Umbilical cord (tissue), 2 donors: ENCODE measurements around the gene ANXA5. TPM values are rescaled to one million over a fixed set of nuclear protein-coding genes. Genes with fewer than 3 reads are reported as not detected.

ENCODE experiments used
- DNase-seq: peaks from one replicate; pipeline ENCODE4 v3.0.0-alpha.2; 2015; ENCODE audit warnings: low spot score
- total RNA-seq: library from RNA; depleted of rRNA; stranded (reverse); fragments of >200 nt; gene quantifications from one replicate; pipeline ENCODE4 v1.2.3, GENCODE V29; 2014; ENCODE audit warnings: low replicate concordance; ENCODE audit not compliant: insufficient read depth

ANXA5 gene
- total RNA-seq, 1 donor from 2014 or later, result 490 TPM

DNA sequence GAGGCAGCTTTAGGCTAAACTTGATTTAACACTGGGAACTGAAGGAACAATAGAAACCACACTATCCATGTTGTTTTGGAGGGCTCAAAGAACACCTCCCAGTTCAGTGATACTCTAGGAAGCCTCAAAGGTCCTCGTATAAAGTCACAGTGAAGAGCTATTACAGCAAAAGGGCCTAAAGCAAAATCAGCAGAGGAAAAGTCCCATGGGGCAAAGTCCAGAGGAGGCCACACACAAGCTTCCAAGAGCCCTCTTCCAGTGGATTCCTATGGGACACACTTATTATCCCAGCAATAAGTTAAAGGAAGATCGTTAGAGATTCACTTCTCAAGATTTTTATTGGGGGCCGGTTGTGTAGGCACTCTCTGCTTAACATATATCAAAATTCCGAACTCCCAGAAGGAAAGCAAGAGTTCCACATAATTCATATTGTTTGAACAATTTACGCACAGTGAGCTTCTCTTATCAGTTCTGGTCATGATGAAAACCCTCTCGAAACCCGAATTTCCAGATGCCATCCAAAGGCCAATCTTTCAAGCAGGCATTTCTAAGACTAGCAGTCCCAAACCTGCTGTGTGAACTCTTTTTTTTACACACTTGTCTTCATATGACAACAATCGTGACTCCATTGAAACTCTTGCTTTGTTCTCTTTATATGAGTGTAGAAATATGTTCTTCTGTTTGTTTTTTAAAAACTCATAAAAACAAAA lies 53.7 kb downstream of the ANXA5 start:
- no peak for DNase-seq

DNA sequence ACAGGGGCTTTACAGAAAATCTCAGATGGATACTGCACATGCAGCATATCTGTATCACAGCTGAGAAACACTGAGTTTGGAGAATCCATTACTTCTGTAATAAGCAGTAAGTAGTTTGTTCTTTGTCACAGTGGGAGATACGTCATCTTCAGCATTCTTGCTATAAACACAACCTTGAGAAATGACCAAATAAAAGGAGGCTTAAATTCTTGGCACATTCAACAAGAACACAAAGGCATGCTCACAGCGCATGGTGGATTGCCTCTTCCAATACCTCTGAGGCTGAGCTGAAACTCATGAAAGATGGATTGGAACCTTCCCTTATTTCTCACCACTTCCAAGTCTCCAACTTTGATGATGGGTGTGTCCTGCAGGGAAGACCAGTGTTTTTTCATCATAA lies 54.5 kb downstream of the ANXA5 start:
- no peak for DNase-seq

DNA sequence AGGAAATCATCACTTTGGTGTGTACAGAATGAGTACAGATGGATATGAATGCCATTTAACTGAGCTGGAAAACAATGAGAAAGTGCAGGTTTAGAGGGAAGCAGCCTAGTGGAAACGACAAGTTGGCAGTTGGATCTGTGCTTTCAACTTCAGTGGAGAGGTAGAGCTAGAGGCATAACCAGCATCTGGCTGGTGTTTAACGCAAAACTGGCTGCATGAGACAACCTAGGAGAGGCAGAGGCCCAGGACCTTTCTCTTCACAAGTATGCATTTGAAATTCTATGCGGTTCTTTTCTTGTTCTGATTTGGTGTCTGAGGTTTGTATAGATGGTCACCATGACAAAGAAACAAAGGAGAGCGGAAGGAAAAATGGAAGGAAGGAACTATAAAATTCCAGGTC lies 63.1 kb downstream of the ANXA5 start:
- no peak for DNase-seq

DNA sequence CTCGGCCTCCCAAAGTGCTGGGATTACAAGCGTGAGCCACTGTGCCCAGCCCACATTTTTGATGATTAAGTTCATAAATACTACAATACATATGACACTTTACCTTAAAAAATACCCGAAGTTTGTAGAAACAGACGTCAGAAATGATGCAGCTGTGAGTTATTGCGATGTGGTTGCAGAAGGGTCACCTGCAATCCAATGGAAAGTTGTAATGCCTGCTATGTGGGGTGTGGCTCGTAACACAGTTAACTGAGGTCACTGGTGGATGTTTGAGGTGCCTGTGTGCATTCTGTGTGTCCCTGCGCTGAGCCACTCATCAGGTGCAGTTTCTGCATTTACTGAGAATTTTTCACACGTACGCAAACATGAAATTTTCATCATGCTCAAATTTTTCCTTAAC lies 64.1 kb downstream of the ANXA5 start:
- no peak for DNase-seq

Other genes starting within 250 kb of the ANXA5 start
- gene SMIM43, start 68.2 kb upstream of the ANXA5 start, total RNA-seq, result 2.2 TPM
- 14.2 TPM for gene EXOSC9, start 104.3 kb upstream of the ANXA5 start, total RNA-seq
- gene CCNA2, start 126.9 kb upstream of the ANXA5 start, total RNA-seq, result 5.5 TPM
- 25.0 TPM for gene BBS7, start 173.5 kb upstream of the ANXA5 start, total RNA-seq